Astrocyte (in vitro differentiated cells and primary cell): Measurements from ENCODE around the gene RTL5. TPM values are rescaled to one million over a fixed set of nuclear protein-coding genes. Genes with fewer than 3 reads are reported as not detected.

Source experiments
- DNase-seq: peaks from one replicate; pipeline ENCODE4 v3.0.0-alpha.2; 2010; ENCODE audit warnings: low read depth
- FAIRE-seq: peaks from 2 replicates; lab custom pipeline; 2011; peaks lifted over from hg19 to GRCh38; lab: Jason Lieb, UNC
- H2AFZ ChIP-seq: 2 replicates; pipeline ENCODE4 v1.6.0; 2012; ENCODE audit warnings: low read depth, low read length, inconsistent platforms
- H3K27ac ChIP-seq: 2 replicates; pipeline ENCODE4 v1.5.1; 2011; ENCODE audit warnings: low read depth, low read length, inconsistent platforms
- H3K27me3 ChIP-seq: 2 replicates; pipeline ENCODE4 v1.6.0; 2011; ENCODE audit warnings: low read length, inconsistent platforms; ENCODE audit not compliant: insufficient read depth
- H3K36me3 ChIP-seq: 2 replicates; pipeline ENCODE4 v1.5.1; 2011; ENCODE audit warnings: low read length, inconsistent platforms; ENCODE audit not compliant: insufficient read depth
- H3K4me1 ChIP-seq: 2 replicates; pipeline ENCODE4 v1.5.1; 2011; ENCODE audit warnings: low read length, inconsistent platforms; ENCODE audit not compliant: insufficient read depth
- H3K4me2 ChIP-seq: 2 replicates; pipeline ENCODE4 v1.6.0; 2012; ENCODE audit warnings: low read length, inconsistent platforms
- H3K4me3 ChIP-seq: 2 replicates; pipeline ENCODE4 v1.5.1; 2011; ENCODE audit warnings: low read depth, mild to moderate bottlenecking, low read length, inconsistent platforms; ENCODE audit not compliant: insufficient read depth
- H3K79me2 ChIP-seq: 2 replicates; pipeline ENCODE4 v1.6.0; 2012; ENCODE audit warnings: mild to moderate bottlenecking, low read length, inconsistent platforms; ENCODE audit not compliant: insufficient read depth
- H3K9ac ChIP-seq: 2 replicates; pipeline ENCODE4 v1.6.0; 2012; ENCODE audit warnings: mild to moderate bottlenecking, low read length, inconsistent platforms
- H3K9me3 ChIP-seq: 2 replicates; pipeline ENCODE4 v1.5.1; 2012; ENCODE audit warnings: low read depth, mild to moderate bottlenecking, low read length, inconsistent platforms; ENCODE audit not compliant: insufficient read depth
- H4K20me1 ChIP-seq: 2 replicates; pipeline ENCODE4 v1.6.0; 2012; ENCODE audit warnings: low read length, inconsistent platforms; ENCODE audit not compliant: insufficient read depth
- H3K27ac Mint-ChIP-seq: one replicate; pipeline ENCODE4 v1.8.0; 2021; ENCODE audit warnings: mild to moderate bottlenecking, mixed read lengths; ENCODE audit not compliant: unreplicated experiment
- H3K27me3 Mint-ChIP-seq: one replicate; pipeline ENCODE4 v1.8.0; 2021; ENCODE audit warnings: low read depth, mixed read lengths; ENCODE audit not compliant: unreplicated experiment
- H3K36me3 Mint-ChIP-seq: one replicate; pipeline ENCODE4 v1.8.0; 2021; ENCODE audit warnings: low read depth, mixed read lengths; ENCODE audit not compliant: unreplicated experiment
- H3K4me1 Mint-ChIP-seq: one replicate; pipeline ENCODE4 v1.8.0; 2021; ENCODE audit warnings: low read depth, mixed read lengths; ENCODE audit not compliant: unreplicated experiment
- H3K4me3 Mint-ChIP-seq: one replicate; pipeline ENCODE4 v1.8.0; 2021; ENCODE audit warnings: mild to moderate bottlenecking, moderate library complexity, mixed read lengths; ENCODE audit not compliant: unreplicated experiment
- H3K9me3 Mint-ChIP-seq: one replicate; pipeline ENCODE4 v1.8.0; 2021; ENCODE audit warnings: mild to moderate bottlenecking, mixed read lengths; ENCODE audit not compliant: unreplicated experiment
- CTCF ChIP-seq: IDR thresholded peaks from 2 replicates; pipeline ENCODE4 v1.5.1; 2011; ENCODE audit warnings: low read depth, mild to moderate bottlenecking, inconsistent platforms, low read length, moderate library complexity; ENCODE audit not compliant: insufficient read depth
- EZH2 ChIP-seq: IDR thresholded peaks from 2 replicates; pipeline ENCODE4 v1.6.1; 2012; ENCODE audit warnings: mild to moderate bottlenecking, low read length, inconsistent platforms; ENCODE audit not compliant: insufficient read depth
- total RNA-seq: library from RNA; stranded (reverse); gene quantifications from 2 replicates; pipeline ENCODE4 v1.2.1, GENCODE V29; 2021

RTL5 gene
- total RNA-seq, 1 donor from 2014 or later, result 16.1 TPM

- Histone ChIP-seq H3K27ac (no peak overlapping the region), H3K4me3 (no peak overlapping the region), H3K4me1 (peaks cover 33% of the 10 kb centered on the region), H3K36me3 (no peaks in the 10 kb centered on the region), H3K27me3 (no peaks in the 10 kb centered on the region), H3K4me2 (peak overlapping the region; percentile 45), H2AFZ (no peak overlapping the region), H3K79me2 (no peaks in the 10 kb centered on the region), H3K9me3 (no peaks in the 10 kb centered on the region), H3K9ac (peak overlapping the region; percentile 38), H4K20me1 (peaks cover 4% of the 10 kb centered on the region)
- H3K27me3 Mint-ChIP-seq, result no peaks in the 10 kb centered on the region
- H3K36me3 Mint-ChIP-seq, result peaks cover 7% of the 10 kb centered on the region
- TF ChIP-seq CTCF, result peak; percentile 75
- TF ChIP-seq EZH2, result no peak
- H3K9me3 Mint-ChIP-seq, result no peaks in the 10 kb centered on the region
- H3K27ac Mint-ChIP-seq, result peak overlapping the region; percentile 47
- peaks cover 24% of the 10 kb centered on the region for H3K4me1 Mint-ChIP-seq
- no peak overlapping the region for H3K4me3 Mint-ChIP-seq
- peak; percentile 94 for FAIRE-seq
- peak; percentile 79 for DNase-seq
Observed at GRCh38 chrX:72126539-72127140, 5.1 kb downstream of the RTL5 start.

GRCh38 chrX:72126048-72126415 is 5.7 kb downstream of the RTL5 start:
- no peaks in the 10 kb centered on the region for H3K27me3 Mint-ChIP-seq
- H3K4me2 ChIP-seq, result peak overlapping the region; percentile 45

More at GRCh38 chrX:72126048-72126415, 5.7 kb downstream of the RTL5 start:
- no peaks in the 10 kb centered on the region for H3K9me3 ChIP-seq
- H3K27ac Mint-ChIP-seq, result no peak overlapping the region
- no peaks in the 10 kb centered on the region for H3K79me2 ChIP-seq
- no peak overlapping the region for H3K27ac ChIP-seq
- DNase-seq (peak; percentile 12), FAIRE-seq (no peak)
- H3K36me3 ChIP-seq, result no peaks in the 10 kb centered on the region
- H3K9ac ChIP-seq, result peak overlapping the region; percentile 38
- no peak overlapping the region for H3K4me3 ChIP-seq
- no peaks in the 10 kb centered on the region for H3K27me3 ChIP-seq
- H3K4me1 ChIP-seq, result peaks cover 36% of the 10 kb centered on the region
- peaks cover 24% of the 10 kb centered on the region for H3K4me1 Mint-ChIP-seq
- peaks cover 7% of the 10 kb centered on the region for H3K36me3 Mint-ChIP-seq
- no peak overlapping the region for H2AFZ ChIP-seq
- TF ChIP-seq EZH2 (no peak), CTCF (no peak)
- no peak overlapping the region for H3K4me3 Mint-ChIP-seq
- H3K9me3 Mint-ChIP-seq, result no peaks in the 10 kb centered on the region
- peaks cover 4% of the 10 kb centered on the region for H4K20me1 ChIP-seq
